ENCODE results near the gene SH3YL1. TPM values are rescaled to one million over a fixed set of nuclear protein-coding genes. Genes with fewer than 3 reads are reported as not detected.

Gene SH3YL1
- total RNA-seq, 1 experiment from 2014 or later, result 28.4 TPM

DNA sequence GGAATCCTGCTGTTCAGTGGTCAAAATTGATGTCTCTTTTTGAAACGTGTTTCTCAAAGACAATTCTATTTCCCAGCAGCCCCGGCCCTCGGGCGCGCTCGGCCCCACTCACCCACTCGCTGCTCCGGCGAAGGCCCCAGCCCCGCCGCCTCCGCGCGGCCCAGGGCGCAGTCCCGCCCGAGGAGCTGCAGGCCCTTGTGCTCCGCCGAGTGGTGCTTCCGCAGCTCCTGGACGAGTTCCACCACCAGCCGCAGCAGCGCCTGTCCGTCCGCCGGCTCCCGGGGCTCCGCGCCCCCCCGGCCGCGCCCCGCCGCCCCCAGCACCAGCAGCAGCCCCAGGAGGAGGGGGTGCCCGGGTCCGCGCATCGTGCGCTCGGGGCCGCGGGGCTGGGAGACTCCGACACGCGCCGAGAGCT, 23.6 kb upstream of the SH3YL1 start:
- intact Hi-C loops (cut with micrococcal nuclease; ENCODE audit: unreplicated experiment) (no loop called here), in situ Hi-C loops (cut with HindIII; ENCODE audit: low pct_unique_long_range_greater_than_20kb, low sequenced_read_pairs) (no loop called here)
- H3K27me3 ChIP-seq (ENCODE audit: control insufficient read depth, insufficient read depth, low read length), result peaks cover 16% of the 10 kb centered on the region
- CTCF ChIA-PET, result interaction anchor here (0.7 kb wide), 1 partner anchor 77 kb away, joined by 9 read pairs; no protein-coding TSS in a partner anchor
- no peak overlapping the region for H3K27ac ChIP-seq (ENCODE audit: low read length)
- no peak for DNase-seq (ENCODE audit: low read depth, low spot score)
- ATAC-seq, result no peak
- TF ChIP-seq TCF7L2 (IDR thresholded peaks at IDR 0.05; ENCODE audit: low read depth, low read length), result no peak
- no peak for TF ChIP-seq SIN3A (IDR thresholded peaks at IDR 0.05; ENCODE audit: borderline replicate concordance, insufficient read depth, low read depth, low read length)
- no peak for TF ChIP-seq CTCF (IDR thresholded peaks at IDR 0.05)
- no peak for TF ChIP-seq REST (IDR thresholded peaks at IDR 0.05; ENCODE audit: insufficient read depth in 1 of 2, low read depth in 2 of 2, low read length in 1 of 2)
- no peak for TF ChIP-seq POLR2AphosphoS5 (IDR thresholded peaks at IDR 0.05; ENCODE audit: low read depth, low read length)
- BruUV-seq (replicated peaks), result no TSS peak
- H3K9me3 ChIP-seq (ENCODE audit: control insufficient read depth, insufficient read depth, low read depth, low read length), result no peaks in the 10 kb centered on the region
- no peaks in the 10 kb centered on the region; the same call in none of the 2 replicates for H3K4me1 ChIP-seq (ENCODE audit: control insufficient read depth, insufficient read depth, low read length)
- H3K4me3 ChIP-seq (ENCODE audit: low read depth in 2 of 2, low read length in 2 of 2), result no peak overlapping the region; a peak in 1 of 4 replicates
- POLR2A ChIA-PET, result interaction anchor here (0.7 kb wide), 1 partner anchor 215 kb away, joined by 4 read pairs; no protein-coding TSS in a partner anchor
- H3K36me3 ChIP-seq (ENCODE audit: control insufficient read depth, insufficient read depth, low read length), result no peaks in the 10 kb centered on the region

- in situ Hi-C loops (cut with HindIII; ENCODE audit: low pct_unique_long_range_greater_than_20kb, low sequenced_read_pairs), result no loop called here
- H3K4me1 ChIP-seq (ENCODE audit: control insufficient read depth, insufficient read depth, low read length), result no peaks in the 10 kb centered on the region; the same call in none of the 2 replicates
- intact Hi-C loops (cut with micrococcal nuclease; ENCODE audit: unreplicated experiment), result no loop called here
- H3K27me3 ChIP-seq (ENCODE audit: control insufficient read depth, insufficient read depth, low read length), result peaks cover 16% of the 10 kb centered on the region
- no peaks in the 10 kb centered on the region for H3K9me3 ChIP-seq (ENCODE audit: control insufficient read depth, insufficient read depth, low read depth, low read length)
- no peaks in the 10 kb centered on the region for H3K36me3 ChIP-seq (ENCODE audit: control insufficient read depth, insufficient read depth, low read length)
- H3K4me3 ChIP-seq (ENCODE audit: low read depth in 2 of 2, low read length in 2 of 2), result no peak overlapping the region
- DNase-seq (ENCODE audit: low read depth, low spot score) (no peak), ATAC-seq (no peak)
- no peak for TF ChIP-seq REST (IDR thresholded peaks at IDR 0.05; ENCODE audit: insufficient read depth in 1 of 2, low read depth in 2 of 2, low read length in 1 of 2)
- no peak for TF ChIP-seq POLR2AphosphoS5 (IDR thresholded peaks at IDR 0.05; ENCODE audit: low read depth, low read length)
- no peak for TF ChIP-seq SIN3A (IDR thresholded peaks at IDR 0.05; ENCODE audit: borderline replicate concordance, insufficient read depth, low read depth, low read length)
- no peak for TF ChIP-seq TCF7L2 (IDR thresholded peaks at IDR 0.05; ENCODE audit: low read depth, low read length)
- no peak for TF ChIP-seq CTCF (IDR thresholded peaks at IDR 0.05)
- CTCF ChIA-PET, result no interaction called here
- H3K27ac ChIP-seq (ENCODE audit: low read length), result no peak overlapping the region
- POLR2A ChIA-PET, result no interaction called here
- no TSS peak for BruUV-seq (replicated peaks)
Observed at GRCh38 chr2:286774-287392, 23.1 kb upstream of the SH3YL1 start.

Data from Panc1 (cell line).